GM12892 (cell line): ENCODE data around the gene CYP46A1.

Experiments used
- POLR2A ChIP-seq: IDR thresholded peaks from 2 replicates; pipeline ENCODE4 v1.6.1; 2011; ENCODE audit warnings: low read depth, low read length, control low read depth
- POLR2AphosphoS5 ChIP-seq: IDR thresholded peaks from 2 replicates; pipeline ENCODE4 v1.6.1; 2011; ENCODE audit warnings: low read depth, low read length, control low read depth
- TAF1 ChIP-seq: IDR thresholded peaks from 2 replicates; pipeline ENCODE4 v1.6.1; 2011; ENCODE audit warnings: low read depth, mild to moderate bottlenecking, control low read depth, low read length, borderline replicate concordance

- no peak for TF ChIP-seq POLR2AphosphoS5
- TF ChIP-seq POLR2A: no peak
- no peak for TF ChIP-seq TAF1
Measured at GRCh38 chr14:99655521-99655920, 28.6 kb upstream of the CYP46A1 start.
